Thoracic aorta (tissue), 2 donors: Measurements from ENCODE around the gene TMCO4. TPM values are rescaled to one million over a fixed set of nuclear protein-coding genes. Genes with fewer than 3 reads are reported as not detected.
A peak's percentile ranks its signal among the peaks of the same experiment; 100 is the strongest.

Experiments used
- ATAC-seq: fragments of 150-250 bp; one replicate; pipeline ENCODE4 v1.8.0; 2017; ENCODE audit warnings: low read depth; ENCODE audit not compliant: insufficient number of reproducible peaks, low FRiP score
- DNase-seq: peaks from one replicate; pipeline ENCODE4 v3.0.0-alpha.2; 2020; ENCODE audit warnings: low spot score
- H3K27ac ChIP-seq, 2 donors: fragments of 200-600 bp; sonication (generic); 1 replicate in 1 of 2; 2 replicates in 1 of 2; pipeline ENCODE4 v1.5.1; 2016; ENCODE audit warnings: mild to moderate bottlenecking in 2 of 2, moderate library complexity in 2 of 2
- H3K27me3 ChIP-seq: fragments of 200-600 bp; sonication (generic); replicated peaks from 2 replicates; pipeline ENCODE4 v1.6.0; 2016; ENCODE audit warnings: mild to moderate bottlenecking; ENCODE audit not compliant: insufficient read depth
- H3K36me3 ChIP-seq: fragments of 200-600 bp; sonication (generic); one replicate; pipeline ENCODE4 v1.5.1; 2016
- H3K4me1 ChIP-seq, 2 donors: fragments of 200-600 bp; sonication (generic); 1 replicate in 1 of 2; 2 replicates in 1 of 2; pipeline versions ENCODE4 v1.5.1 to v1.6.0; 2016; ENCODE audit warnings: low read depth in 2 of 2, mild to moderate bottlenecking in 1 of 2; ENCODE audit not compliant: control insufficient read depth in 1 of 2
- H3K4me3 ChIP-seq: fragments of 200-600 bp; sonication (generic); 2 replicates; pipeline ENCODE4 v1.5.1; 2016; ENCODE audit warnings: mild to moderate bottlenecking
- H3K9me3 ChIP-seq: fragments of 200-600 bp; sonication (generic); 2 replicates; pipeline ENCODE4 v1.5.1; 2016
- total RNA-seq, 2 donors: library from RNA; depleted of rRNA; stranded (reverse); fragments of >200 nt; gene quantifications; one replicate each; pipeline versions ENCODE4 v1.1.0 to v1.2.3, GENCODE V29; 2016
- TF ChIP-seq, protein P1 (sequence below): fragments of 200-600 bp; sonication (generic); IDR thresholded peaks from one replicate; pipeline ENCODE4 v1.5.1; 2019; ENCODE audit warnings: antibody characterized with exemption

The TMCO4 gene
- total RNA-seq, 2 donors from 2014 or later, result 33.2 to 33.4 TPM

- Histone ChIP-seq H3K4me1 (peaks cover 22 to 67% of the 10 kb centered on the region in 2 donors), H3K36me3 (peaks cover 3% of the 10 kb centered on the region), H3K9me3 (no peaks in the 10 kb centered on the region), H3K4me3 (peak overlapping the region; percentile 35), H3K27ac (peak overlapping the region; percentile 50 to 53), H3K27me3 (no peaks in the 10 kb centered on the region)
- ATAC-seq (no peak), DNase-seq (no peak)
- TF ChIP-seq, protein P1, sequence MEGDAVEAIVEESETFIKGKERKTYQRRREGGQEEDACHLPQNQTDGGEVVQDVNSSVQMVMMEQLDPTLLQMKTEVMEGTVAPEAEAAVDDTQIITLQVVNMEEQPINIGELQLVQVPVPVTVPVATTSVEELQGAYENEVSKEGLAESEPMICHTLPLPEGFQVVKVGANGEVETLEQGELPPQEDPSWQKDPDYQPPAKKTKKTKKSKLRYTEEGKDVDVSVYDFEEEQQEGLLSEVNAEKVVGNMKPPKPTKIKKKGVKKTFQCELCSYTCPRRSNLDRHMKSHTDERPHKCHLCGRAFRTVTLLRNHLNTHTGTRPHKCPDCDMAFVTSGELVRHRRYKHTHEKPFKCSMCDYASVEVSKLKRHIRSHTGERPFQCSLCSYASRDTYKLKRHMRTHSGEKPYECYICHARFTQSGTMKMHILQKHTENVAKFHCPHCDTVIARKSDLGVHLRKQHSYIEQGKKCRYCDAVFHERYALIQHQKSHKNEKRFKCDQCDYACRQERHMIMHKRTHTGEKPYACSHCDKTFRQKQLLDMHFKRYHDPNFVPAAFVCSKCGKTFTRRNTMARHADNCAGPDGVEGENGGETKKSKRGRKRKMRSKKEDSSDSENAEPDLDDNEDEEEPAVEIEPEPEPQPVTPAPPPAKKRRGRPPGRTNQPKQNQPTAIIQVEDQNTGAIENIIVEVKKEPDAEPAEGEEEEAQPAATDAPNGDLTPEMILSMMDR, result no peak
Observed at GRCh38 chr1:19650416-19651140, 149.1 kb downstream of the TMCO4 start.

DNA sequence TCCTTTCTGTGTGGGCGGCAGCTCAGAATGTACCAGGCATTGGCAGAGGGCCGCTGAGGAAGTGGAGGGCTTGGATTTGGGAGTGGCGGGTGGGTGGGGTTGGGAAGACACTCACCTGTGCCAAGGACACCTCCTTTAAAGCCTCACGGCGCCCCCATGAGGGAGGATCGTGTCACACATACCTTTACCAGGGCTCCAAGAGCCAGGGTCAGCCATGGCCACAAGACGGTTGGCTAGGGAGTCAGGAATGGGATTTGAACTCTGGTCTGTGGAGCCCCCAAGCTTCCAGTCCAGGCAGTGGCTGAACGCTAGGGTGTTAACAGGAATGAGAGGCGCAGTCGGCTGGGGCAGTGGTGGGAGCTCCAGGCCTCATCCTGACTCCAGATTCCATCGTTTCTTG lies 151.0 kb downstream of the TMCO4 start:
- H3K4me3 ChIP-seq, result no peak overlapping the region
- no peaks in the 10 kb centered on the region for H3K9me3 ChIP-seq
- no peaks in the 10 kb centered on the region for H3K27me3 ChIP-seq
- DNase-seq (no peak), ATAC-seq (no peak)
- H3K27ac ChIP-seq, result peak overlapping the region; percentile 30 to 37
- H3K36me3 ChIP-seq, result no peaks in the 10 kb centered on the region
- H3K4me1 ChIP-seq, result peaks cover 22 to 64% of the 10 kb centered on the region in 2 donors
- TF ChIP-seq, protein P1, result no peak

GRCh38 chr1:19648239-19648638 lies 151.5 kb downstream of the TMCO4 start:
- Histone ChIP-seq H3K4me1 (peaks cover 22 to 67% of the 10 kb centered on the region in 2 donors), H3K4me3 (no peak overlapping the region), H3K27me3 (no peaks in the 10 kb centered on the region), H3K27ac (peak overlapping the region; percentile 30 to 37), H3K9me3 (no peaks in the 10 kb centered on the region), H3K36me3 (no peaks in the 10 kb centered on the region)
- DNase-seq (no peak), ATAC-seq (no peak)
- TF ChIP-seq, protein P1, result no peak

- no peaks in the 10 kb centered on the region for H3K9me3 ChIP-seq
- H3K36me3 ChIP-seq, result no peaks in the 10 kb centered on the region
- no peak for ATAC-seq
- H3K4me3 ChIP-seq, result peak overlapping the region; percentile 11
- peaks cover 22 to 73% of the 10 kb centered on the region in 2 donors for H3K4me1 ChIP-seq
- no peak for DNase-seq
- TF ChIP-seq, protein P1, result no peak
- peak overlapping the region; percentile 30 to 37 for H3K27ac ChIP-seq
- no peaks in the 10 kb centered on the region for H3K27me3 ChIP-seq
Observed at GRCh38 chr1:19647643-19648042, 152.1 kb downstream of the TMCO4 start.

GRCh38 chr1:19646377-19647319 lies 153.1 kb downstream of the TMCO4 start:
- Histone ChIP-seq H3K27me3 (no peaks in the 10 kb centered on the region), H3K9me3 (no peaks in the 10 kb centered on the region), H3K36me3 (no peaks in the 10 kb centered on the region), H3K27ac (peak overlapping the region; percentile 81 to 87), H3K4me1 (peaks cover 22 to 67% of the 10 kb centered on the region in 2 donors), H3K4me3 (peak overlapping the region; percentile 72)
- TF ChIP-seq, protein P1, result no peak
- ATAC-seq, result no peak
- no peak for DNase-seq
